H1 (cell line): ENCODE data around the gene FOSL2.

Source experiments
- ASH2L ChIP-seq: fragments of 200-600, 300-600 bp; sonication (generic); IDR thresholded peaks from one replicate; pipeline ENCODE4 v1.7.1; 2017; ENCODE audit warnings: low read length
- MAFK ChIP-seq: IDR thresholded peaks from 2 replicates; pipeline ENCODE4 v1.6.1; 2012; ENCODE audit warnings: low read depth, mild to moderate bottlenecking, improper control_type of control experiment, low read length
- POLR2A ChIP-seq, 2 experiments: IDR thresholded peaks; 1 replicate in 1 of 2; 2 replicates in 1 of 2; pipeline ENCODE4 v1.6.1; 2011; ENCODE audit warnings: low read depth in 2 of 2, low read length in 2 of 2, mild to moderate bottlenecking in 2 of 2; ENCODE audit errors: control extremely low read depth in 1 of 2
- POLR2AphosphoS5 ChIP-seq: IDR thresholded peaks from 2 replicates; pipeline ENCODE4 v1.6.1; 2011; ENCODE audit warnings: low read depth, low read length
- RAD21 ChIP-seq, 2 experiments: IDR thresholded peaks in 1 of 2; conservative IDR thresholded peaks in 1 of 2; 2 replicates each; pipeline ENCODE4 v1.6.1; 2011; ENCODE audit warnings: low read depth in 2 of 2, low read length in 2 of 2, improper control_type of control experiment in 1 of 2, inconsistent platforms in 1 of 2, mild to moderate bottlenecking in 1 of 2, moderate library complexity in 1 of 2
- RNF2 ChIP-seq: fragments of 200-900, 300-1000 bp; sonication (generic); IDR thresholded peaks from 2 replicates; pipeline ENCODE4 v1.7.1; 2016; ENCODE audit warnings: borderline replicate concordance, low read depth, mild to moderate bottlenecking, antibody characterized with exemption, low read length; ENCODE audit not compliant: poor library complexity, severe bottlenecking; ENCODE audit errors: missing control alignments
- SIN3A ChIP-seq, 2 experiments: IDR thresholded peaks in 1 of 2; conservative IDR thresholded peaks in 1 of 2; 2 replicates each; pipeline ENCODE4 v1.6.1; 2011 to 2012; ENCODE audit warnings: low read length in 2 of 2, improper control_type of control experiment in 1 of 2, low read depth in 1 of 2, mild to moderate bottlenecking in 1 of 2
- TF ChIP-seq, protein P1 (sequence below), 3 experiments: IDR thresholded peaks; 1 replicate in 2 of 3; 2 replicates in 1 of 3; pipeline versions ENCODE4 v1.5.1 to v1.6.1; 2011; ENCODE audit warnings: low read length in 3 of 3, mild to moderate bottlenecking in 3 of 3, inconsistent platforms in 2 of 3, low read depth in 1 of 3, moderate library complexity in 1 of 3; ENCODE audit not compliant: insufficient read depth in 1 of 3; ENCODE audit errors: control extremely low read depth in 1 of 3
- TF ChIP-seq, protein P2 (sequence below): fragments of 300-600 bp; sonication (generic); IDR thresholded peaks from 2 replicates; pipeline ENCODE4 v1.7.1; 2012; ENCODE audit warnings: low read length, moderate library complexity, mild to moderate bottlenecking, inconsistent platforms; ENCODE audit not compliant: insufficient replicate concordance

DNA sequence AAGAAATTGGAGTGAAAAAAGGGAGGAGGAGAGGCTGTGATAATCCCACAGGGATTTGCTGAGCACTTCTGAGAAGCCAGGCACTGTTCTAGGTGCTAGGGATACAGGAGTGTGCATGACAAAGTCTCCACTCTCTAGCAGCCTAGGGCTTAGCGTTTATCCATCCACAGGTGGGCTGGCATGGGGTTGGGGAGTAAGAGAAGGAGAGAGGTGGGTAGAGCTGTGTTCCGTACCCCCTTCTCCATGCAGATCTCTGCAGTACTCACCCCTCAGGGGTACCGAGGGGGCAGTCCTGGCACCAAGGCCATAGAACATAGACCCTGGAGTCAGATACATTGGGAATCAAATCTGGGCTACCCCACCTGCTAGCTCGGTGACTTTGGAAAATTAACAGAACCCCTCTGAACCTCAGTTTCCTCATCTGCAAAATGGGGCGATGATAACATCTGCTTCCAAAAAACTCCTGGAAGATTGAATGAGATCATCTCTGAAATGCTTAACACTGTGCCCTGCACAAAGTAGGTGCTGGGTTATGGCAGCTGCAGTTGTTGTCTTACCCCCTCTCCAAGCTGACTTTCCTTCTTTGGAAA lies 18.6 kb downstream of the FOSL2 start:
- TF ChIP-seq POLR2AphosphoS5 (no peak), ASH2L (no peak), RNF2 (no peak), RAD21 (IDR thresholded peaks at IDR 0.05 in 1 of 2, conservative IDR thresholded peaks at IDR 0.05 in 1 of 2; ENCODE audit: low read depth in 2 of 2, low read length in 2 of 2) (no peak), POLR2A (IDR thresholded peaks at IDR 0.05; ENCODE audit: control extremely low read depth in 1 of 2, low read depth in 2 of 2, low read length in 2 of 2) (no peak), MAFK (no peak), SIN3A (conservative IDR thresholded peaks at IDR 0.05 in 1 of 2, IDR thresholded peaks at IDR 0.05 in 1 of 2; ENCODE audit: low read depth in 1 of 2, low read length in 2 of 2) (no peak)
- TF ChIP-seq, protein P1, sequence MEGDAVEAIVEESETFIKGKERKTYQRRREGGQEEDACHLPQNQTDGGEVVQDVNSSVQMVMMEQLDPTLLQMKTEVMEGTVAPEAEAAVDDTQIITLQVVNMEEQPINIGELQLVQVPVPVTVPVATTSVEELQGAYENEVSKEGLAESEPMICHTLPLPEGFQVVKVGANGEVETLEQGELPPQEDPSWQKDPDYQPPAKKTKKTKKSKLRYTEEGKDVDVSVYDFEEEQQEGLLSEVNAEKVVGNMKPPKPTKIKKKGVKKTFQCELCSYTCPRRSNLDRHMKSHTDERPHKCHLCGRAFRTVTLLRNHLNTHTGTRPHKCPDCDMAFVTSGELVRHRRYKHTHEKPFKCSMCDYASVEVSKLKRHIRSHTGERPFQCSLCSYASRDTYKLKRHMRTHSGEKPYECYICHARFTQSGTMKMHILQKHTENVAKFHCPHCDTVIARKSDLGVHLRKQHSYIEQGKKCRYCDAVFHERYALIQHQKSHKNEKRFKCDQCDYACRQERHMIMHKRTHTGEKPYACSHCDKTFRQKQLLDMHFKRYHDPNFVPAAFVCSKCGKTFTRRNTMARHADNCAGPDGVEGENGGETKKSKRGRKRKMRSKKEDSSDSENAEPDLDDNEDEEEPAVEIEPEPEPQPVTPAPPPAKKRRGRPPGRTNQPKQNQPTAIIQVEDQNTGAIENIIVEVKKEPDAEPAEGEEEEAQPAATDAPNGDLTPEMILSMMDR (IDR thresholded peaks at IDR 0.05; ENCODE audit: control extremely low read depth in 1 of 3, insufficient read depth in 1 of 3, low read depth in 1 of 3, low read length in 3 of 3), result no peak
- TF ChIP-seq, protein P2, sequence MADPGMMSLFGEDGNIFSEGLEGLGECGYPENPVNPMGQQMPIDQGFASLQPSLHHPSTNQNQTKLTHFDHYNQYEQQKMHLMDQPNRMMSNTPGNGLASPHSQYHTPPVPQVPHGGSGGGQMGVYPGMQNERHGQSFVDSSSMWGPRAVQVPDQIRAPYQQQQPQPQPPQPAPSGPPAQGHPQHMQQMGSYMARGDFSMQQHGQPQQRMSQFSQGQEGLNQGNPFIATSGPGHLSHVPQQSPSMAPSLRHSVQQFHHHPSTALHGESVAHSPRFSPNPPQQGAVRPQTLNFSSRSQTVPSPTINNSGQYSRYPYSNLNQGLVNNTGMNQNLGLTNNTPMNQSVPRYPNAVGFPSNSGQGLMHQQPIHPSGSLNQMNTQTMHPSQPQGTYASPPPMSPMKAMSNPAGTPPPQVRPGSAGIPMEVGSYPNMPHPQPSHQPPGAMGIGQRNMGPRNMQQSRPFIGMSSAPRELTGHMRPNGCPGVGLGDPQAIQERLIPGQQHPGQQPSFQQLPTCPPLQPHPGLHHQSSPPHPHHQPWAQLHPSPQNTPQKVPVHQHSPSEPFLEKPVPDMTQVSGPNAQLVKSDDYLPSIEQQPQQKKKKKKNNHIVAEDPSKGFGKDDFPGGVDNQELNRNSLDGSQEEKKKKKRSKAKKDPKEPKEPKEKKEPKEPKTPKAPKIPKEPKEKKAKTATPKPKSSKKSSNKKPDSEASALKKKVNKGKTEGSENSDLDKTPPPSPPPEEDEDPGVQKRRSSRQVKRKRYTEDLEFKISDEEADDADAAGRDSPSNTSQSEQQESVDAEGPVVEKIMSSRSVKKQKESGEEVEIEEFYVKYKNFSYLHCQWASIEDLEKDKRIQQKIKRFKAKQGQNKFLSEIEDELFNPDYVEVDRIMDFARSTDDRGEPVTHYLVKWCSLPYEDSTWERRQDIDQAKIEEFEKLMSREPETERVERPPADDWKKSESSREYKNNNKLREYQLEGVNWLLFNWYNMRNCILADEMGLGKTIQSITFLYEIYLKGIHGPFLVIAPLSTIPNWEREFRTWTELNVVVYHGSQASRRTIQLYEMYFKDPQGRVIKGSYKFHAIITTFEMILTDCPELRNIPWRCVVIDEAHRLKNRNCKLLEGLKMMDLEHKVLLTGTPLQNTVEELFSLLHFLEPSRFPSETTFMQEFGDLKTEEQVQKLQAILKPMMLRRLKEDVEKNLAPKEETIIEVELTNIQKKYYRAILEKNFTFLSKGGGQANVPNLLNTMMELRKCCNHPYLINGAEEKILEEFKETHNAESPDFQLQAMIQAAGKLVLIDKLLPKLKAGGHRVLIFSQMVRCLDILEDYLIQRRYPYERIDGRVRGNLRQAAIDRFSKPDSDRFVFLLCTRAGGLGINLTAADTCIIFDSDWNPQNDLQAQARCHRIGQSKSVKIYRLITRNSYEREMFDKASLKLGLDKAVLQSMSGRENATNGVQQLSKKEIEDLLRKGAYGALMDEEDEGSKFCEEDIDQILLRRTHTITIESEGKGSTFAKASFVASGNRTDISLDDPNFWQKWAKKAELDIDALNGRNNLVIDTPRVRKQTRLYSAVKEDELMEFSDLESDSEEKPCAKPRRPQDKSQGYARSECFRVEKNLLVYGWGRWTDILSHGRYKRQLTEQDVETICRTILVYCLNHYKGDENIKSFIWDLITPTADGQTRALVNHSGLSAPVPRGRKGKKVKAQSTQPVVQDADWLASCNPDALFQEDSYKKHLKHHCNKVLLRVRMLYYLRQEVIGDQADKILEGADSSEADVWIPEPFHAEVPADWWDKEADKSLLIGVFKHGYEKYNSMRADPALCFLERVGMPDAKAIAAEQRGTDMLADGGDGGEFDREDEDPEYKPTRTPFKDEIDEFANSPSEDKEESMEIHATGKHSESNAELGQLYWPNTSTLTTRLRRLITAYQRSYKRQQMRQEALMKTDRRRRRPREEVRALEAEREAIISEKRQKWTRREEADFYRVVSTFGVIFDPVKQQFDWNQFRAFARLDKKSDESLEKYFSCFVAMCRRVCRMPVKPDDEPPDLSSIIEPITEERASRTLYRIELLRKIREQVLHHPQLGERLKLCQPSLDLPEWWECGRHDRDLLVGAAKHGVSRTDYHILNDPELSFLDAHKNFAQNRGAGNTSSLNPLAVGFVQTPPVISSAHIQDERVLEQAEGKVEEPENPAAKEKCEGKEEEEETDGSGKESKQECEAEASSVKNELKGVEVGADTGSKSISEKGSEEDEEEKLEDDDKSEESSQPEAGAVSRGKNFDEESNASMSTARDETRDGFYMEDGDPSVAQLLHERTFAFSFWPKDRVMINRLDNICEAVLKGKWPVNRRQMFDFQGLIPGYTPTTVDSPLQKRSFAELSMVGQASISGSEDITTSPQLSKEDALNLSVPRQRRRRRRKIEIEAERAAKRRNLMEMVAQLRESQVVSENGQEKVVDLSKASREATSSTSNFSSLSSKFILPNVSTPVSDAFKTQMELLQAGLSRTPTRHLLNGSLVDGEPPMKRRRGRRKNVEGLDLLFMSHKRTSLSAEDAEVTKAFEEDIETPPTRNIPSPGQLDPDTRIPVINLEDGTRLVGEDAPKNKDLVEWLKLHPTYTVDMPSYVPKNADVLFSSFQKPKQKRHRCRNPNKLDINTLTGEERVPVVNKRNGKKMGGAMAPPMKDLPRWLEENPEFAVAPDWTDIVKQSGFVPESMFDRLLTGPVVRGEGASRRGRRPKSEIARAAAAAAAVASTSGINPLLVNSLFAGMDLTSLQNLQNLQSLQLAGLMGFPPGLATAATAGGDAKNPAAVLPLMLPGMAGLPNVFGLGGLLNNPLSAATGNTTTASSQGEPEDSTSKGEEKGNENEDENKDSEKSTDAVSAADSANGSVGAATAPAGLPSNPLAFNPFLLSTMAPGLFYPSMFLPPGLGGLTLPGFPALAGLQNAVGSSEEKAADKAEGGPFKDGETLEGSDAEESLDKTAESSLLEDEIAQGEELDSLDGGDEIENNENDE, result no peak
